ENCODE measurements around the gene EVL. TPM values are rescaled to one million over a fixed set of nuclear protein-coding genes. Genes with fewer than 3 reads are reported as not detected.

The EVL gene
- total RNA-seq, 2 experiments from 2014 or later, result 340 to 351 TPM

- Mint-ChIP-seq H3K27ac (peak overlapping the region; percentile 20), H3K4me3 (no peak overlapping the region), H3K4me1 (ENCODE audit: low read depth) (peaks cover 16% of the 10 kb centered on the region), H3K27me3 (no peaks in the 10 kb centered on the region), H3K9me3 (no peaks in the 10 kb centered on the region), H3K36me3 (ENCODE audit: low read depth) (peaks cover 8% of the 10 kb centered on the region)
- intact Hi-C loops (cut with micrococcal nuclease), result no loop called here
- no peak for TF ChIP-seq CTCF (IDR thresholded peaks at IDR 0.05)
- ATAC-seq (no peak), DNase-seq (peak; percentile 37)
- CTCF ChIA-PET, result interaction anchor here (0.9 to 3.1 kb wide), 3 partner anchors 10 to 47 kb away, joined by 3 to 16 read pairs (median 6); no protein-coding TSS in a partner anchor
- POLR2A ChIA-PET, result interaction anchor here (0.6 to 1.3 kb wide), 5 partner anchors 8 to 76 kb away, joined by 3 to 4 read pairs (median 3); no protein-coding TSS in a partner anchor
Observed at GRCh38 chr14:100144996-100145646, 79.9 kb downstream of the EVL start.

GRCh38 chr14:100145682-100146464 is 80.7 kb downstream of the EVL start:
- peak overlapping the region; percentile 20 for H3K27ac Mint-ChIP-seq
- ChIA-PET POLR2A (interaction anchor here (0.6 to 1.7 kb wide), 8 partner anchors 8 to 75 kb away, joined by 3 to 6 read pairs (median 3); no protein-coding TSS in a partner anchor), CTCF (interaction anchor here (0.9 to 3.1 kb wide), 6 partner anchors 9 to 47 kb away, joined by 3 to 16 read pairs (median 6); no protein-coding TSS in a partner anchor)
- H3K9me3 Mint-ChIP-seq, result no peaks in the 10 kb centered on the region
- intact Hi-C loops (cut with micrococcal nuclease), result no loop called here
- peaks cover 5% of the 10 kb centered on the region for H3K36me3 Mint-ChIP-seq (ENCODE audit: low read depth)
- ATAC-seq (no peak), DNase-seq (no peak)
- H3K4me3 Mint-ChIP-seq, result peak overlapping the region; percentile 38
- H3K27me3 Mint-ChIP-seq, result no peaks in the 10 kb centered on the region
- TF ChIP-seq CTCF (IDR thresholded peaks at IDR 0.05), result no peak
- H3K4me1 Mint-ChIP-seq (ENCODE audit: low read depth), result peaks cover 16% of the 10 kb centered on the region

- ATAC-seq (peak; percentile 2), DNase-seq (peak; percentile 26)
- ChIA-PET POLR2A (interaction anchor here (1.1 to 1.7 kb wide), 4 partner anchors 8 to 56 kb away, joined by 3 to 6 read pairs (median 4); no protein-coding TSS in a partner anchor), CTCF (interaction anchor here (1.4 to 3.1 kb wide), 5 partner anchors 9 to 46 kb away, joined by 5 to 16 read pairs (median 6); no protein-coding TSS in a partner anchor)
- H3K9me3 Mint-ChIP-seq, result no peaks in the 10 kb centered on the region
- H3K4me3 Mint-ChIP-seq, result peak overlapping the region; percentile 38
- no peaks in the 10 kb centered on the region for H3K27me3 Mint-ChIP-seq
- H3K27ac Mint-ChIP-seq, result peak overlapping the region; percentile 83
- intact Hi-C loops (cut with micrococcal nuclease), result no loop called here
- peaks cover 16% of the 10 kb centered on the region for H3K4me1 Mint-ChIP-seq (ENCODE audit: low read depth)
- peaks cover 4% of the 10 kb centered on the region for H3K36me3 Mint-ChIP-seq (ENCODE audit: low read depth)
- TF ChIP-seq CTCF (IDR thresholded peaks at IDR 0.05), result no peak
Observed at GRCh38 chr14:100146531-100147091, 81.4 kb downstream of the EVL start.

- peak overlapping the region; percentile 83 for H3K27ac Mint-ChIP-seq
- peak; percentile 78 for ATAC-seq
- intact Hi-C loops (cut with micrococcal nuclease), result no loop called here
Observed at GRCh38 chr14:100147181-100147631, 82.0 kb downstream of the EVL start.

More at GRCh38 chr14:100147181-100147631, 82.0 kb downstream of the EVL start:
- no peak for TF ChIP-seq CTCF (IDR thresholded peaks at IDR 0.05)
- DNase-seq, result peak; percentile 83
- no peaks in the 10 kb centered on the region for H3K9me3 Mint-ChIP-seq
- peaks cover 2% of the 10 kb centered on the region for H3K36me3 Mint-ChIP-seq (ENCODE audit: low read depth)
- peaks cover 16% of the 10 kb centered on the region for H3K4me1 Mint-ChIP-seq (ENCODE audit: low read depth)
- ChIA-PET POLR2A (interaction anchor here (0.8 to 1.7 kb wide), 4 partner anchors 8 to 16 kb away, joined by 3 to 6 read pairs (median 4); no protein-coding TSS in a partner anchor), CTCF (interaction anchor here (1.3 to 3.1 kb wide), 6 partner anchors 8 to 94 kb away, joined by 3 to 16 read pairs (median 6); no protein-coding TSS in a partner anchor)
- no peaks in the 10 kb centered on the region for H3K27me3 Mint-ChIP-seq
- peak overlapping the region; percentile 48 for H3K4me3 Mint-ChIP-seq

Data from activated CD8-positive, alpha-beta T cell treated with anti-CD3 and anti-CD28 coated beads for 36 hours (primary cell).